Natural killer cell (primary cell): ENCODE measurements around the gene ATP8B4. TPM values are rescaled to one million over a fixed set of nuclear protein-coding genes. Genes with fewer than 3 reads are reported as not detected.

Experiments
- ATAC-seq, 3 donors: fragments of 150-1000 bp in 2 of 3; fragments of 200-7000 bp in 1 of 3; cut with Tn5 transposase; 1 replicate in 1 of 3; 2 replicates in 2 of 3; pipeline ENCODE4 v1.10.0; 2021; ENCODE audit warnings: mild to moderate bottlenecking in 2 of 3, moderate library complexity in 2 of 3
- DNase-seq, 2 donors: peaks; one replicate each; pipeline versions ENCODE4 v3.0.0 to v3.0.0-alpha.2; 2013 to 2021; ENCODE audit warnings: mixed read lengths in 1 of 2
- H3K27ac ChIP-seq: one replicate; pipeline ENCODE4 v1.5.1; 2013; ENCODE audit warnings: mild to moderate bottlenecking, low read length
- H3K27me3 ChIP-seq: one replicate; pipeline ENCODE4 v1.6.1; 2013; ENCODE audit warnings: low read length; ENCODE audit not compliant: control insufficient read depth, insufficient read depth
- H3K36me3 ChIP-seq: one replicate; pipeline ENCODE4 v1.6.1; 2013; ENCODE audit warnings: low read length; ENCODE audit not compliant: control insufficient read depth, insufficient read depth
- H3K4me1 ChIP-seq: one replicate; pipeline ENCODE4 v1.6.1; 2013; ENCODE audit warnings: low read length; ENCODE audit not compliant: control insufficient read depth, insufficient read depth
- H3K4me3 ChIP-seq: one replicate; pipeline ENCODE4 v1.5.1; 2013; ENCODE audit warnings: low read length
- H3K9me3 ChIP-seq: one replicate; pipeline ENCODE4 v1.6.1; 2013; ENCODE audit warnings: low read length; ENCODE audit not compliant: control insufficient read depth, insufficient read depth
- H3K27ac Mint-ChIP-seq, 2 donors: one replicate each; pipeline ENCODE4 v1.8.0; 2022; ENCODE audit warnings: mild to moderate bottlenecking in 2 of 2, mixed read lengths in 2 of 2, moderate library complexity in 1 of 2
- H3K27me3 Mint-ChIP-seq, 2 donors: one replicate each; pipeline ENCODE4 v1.8.0; 2022; ENCODE audit warnings: low read depth in 2 of 2, mixed read lengths in 2 of 2
- H3K36me3 Mint-ChIP-seq: one replicate; pipeline ENCODE4 v1.8.0; 2022; ENCODE audit warnings: mixed read lengths
- H3K4me1 Mint-ChIP-seq, 2 donors: one replicate each; pipeline ENCODE4 v1.8.0; 2022; ENCODE audit warnings: mixed read lengths in 2 of 2
- H3K4me3 Mint-ChIP-seq: one replicate; pipeline ENCODE4 v1.8.0; 2022; ENCODE audit warnings: mild to moderate bottlenecking, moderate library complexity, mixed read lengths
- H3K9me3 Mint-ChIP-seq, 2 donors: one replicate each; pipeline ENCODE4 v1.8.0; 2022; ENCODE audit warnings: mixed read lengths in 2 of 2
- CTCF ChIP-seq: fragments of 200-600 bp; IDR thresholded peaks from one replicate; pipeline ENCODE4 v1.8.0; 2022; ENCODE audit warnings: antibody characterized with exemption
- WGBS: methylation state at CpG from one replicate; pipeline ENCODE4 v1.1.7; 2013; ENCODE audit warnings: missing lambda C conversion rate; ENCODE audit not compliant: insufficient coverage; 5-methylcytosine and 5-hydroxymethylcytosine counted together
- intact Hi-C: fragments of 100-400 bp; cut with micrococcal nuclease; formaldehyde crosslinking; loops from one replicate; pipeline ENCODE4 v1.14.2; 2022
- total RNA-seq, 4 donors: library from RNA; stranded (reverse); fragments of 120-200 nt in 1 of 4; gene quantifications; one replicate each; pipeline versions ENCODE4 v1.2.3 to v1.2.4, GENCODE V29; 2013 to 2022

ATP8B4 gene
- total RNA-seq, 3 donors from 2014 or later (not counting 1 experiment from before 2014, with no cell fraction given), result 55.6 to 89.5 (median 75.1) TPM

DNA sequence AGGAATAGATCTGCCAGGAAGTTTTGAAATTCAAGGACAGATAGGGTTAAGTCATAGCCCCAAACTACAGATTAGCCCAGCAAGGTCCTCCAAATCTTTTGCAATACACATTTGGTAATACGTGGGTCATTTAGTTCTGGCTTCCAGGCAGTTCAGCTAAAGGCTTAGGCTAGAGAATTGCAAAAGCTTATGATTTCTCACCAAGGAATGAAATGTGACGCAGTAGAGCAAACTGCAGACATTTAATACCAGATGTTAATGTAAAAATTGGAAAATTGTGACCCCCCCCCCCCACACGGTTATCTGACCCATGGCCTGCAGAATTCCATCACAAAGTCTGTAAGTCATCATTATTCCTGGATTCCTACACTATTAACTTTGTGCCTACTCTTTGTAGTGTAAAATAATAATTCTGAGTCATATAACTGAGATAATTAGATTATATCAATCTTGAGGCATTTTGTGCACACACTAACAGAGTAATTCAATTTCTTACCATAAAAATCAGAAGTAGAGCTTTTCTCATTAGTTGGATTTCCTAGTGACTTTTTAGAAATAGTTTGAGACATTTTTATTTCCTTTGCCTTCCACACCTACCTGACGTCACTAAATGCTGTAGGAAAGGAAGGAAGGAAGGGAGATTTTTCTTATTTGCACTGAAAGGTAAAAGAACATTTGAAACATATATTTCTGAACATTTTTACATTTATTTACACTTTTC is 263.0 kb downstream of the ATP8B4 start:
- ATAC-seq (no peak), DNase-seq (no peak)
- Histone ChIP-seq H3K4me1 (no peaks in the 10 kb centered on the region), H3K4me3 (no peak overlapping the region), H3K36me3 (peaks cover 38% of the 10 kb centered on the region), H3K9me3 (no peaks in the 10 kb centered on the region), H3K27me3 (no peaks in the 10 kb centered on the region), H3K27ac (no peak overlapping the region)
- peaks cover 25% of the 10 kb centered on the region for H3K36me3 Mint-ChIP-seq
- H3K4me3 Mint-ChIP-seq, result no peak overlapping the region
- no peaks in the 10 kb centered on the region for H3K27me3 Mint-ChIP-seq
- intact Hi-C loops, result no loop called here
- WGBS, result 97% methylated on average over 2 of the region's 4 CpGs
- peak overlapping the region; percentile 7 to 52 for H3K27ac Mint-ChIP-seq
- no peak for TF ChIP-seq CTCF
- H3K4me1 Mint-ChIP-seq, result peaks cover 0 to 15% of the 10 kb centered on the region in 2 donors
- H3K9me3 Mint-ChIP-seq, result no peaks in the 10 kb centered on the region

DNA sequence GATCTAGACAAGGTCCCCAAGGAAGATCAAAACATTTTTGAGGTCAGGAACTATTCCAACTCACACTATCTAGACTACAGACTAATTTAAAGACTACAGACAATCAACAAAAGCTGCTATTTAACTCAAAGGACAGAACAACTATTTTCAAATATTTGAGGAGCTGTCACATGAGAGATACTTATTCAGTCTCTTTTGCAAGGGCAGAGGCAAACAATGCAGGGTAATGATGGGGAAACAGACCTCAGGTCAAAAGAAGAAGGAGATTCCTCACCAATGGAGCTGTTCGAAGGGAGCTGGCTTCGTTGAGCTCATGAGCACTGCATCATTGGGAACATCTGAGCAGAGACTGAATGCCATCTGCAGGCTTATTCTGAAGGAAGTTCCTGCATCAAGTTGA is 266.3 kb downstream of the ATP8B4 start:
- Mint-ChIP-seq H3K4me3 (no peak overlapping the region), H3K27ac (peak overlapping the region; percentile 12 to 27), H3K9me3 (peaks cover 0 to 3% of the 10 kb centered on the region in 2 donors), H3K36me3 (peaks cover 42% of the 10 kb centered on the region), H3K27me3 (no peaks in the 10 kb centered on the region), H3K4me1 (peaks cover 0 to 25% of the 10 kb centered on the region in 2 donors)
- DNase-seq (no peak), ATAC-seq (no peak)
- WGBS, result 88% methylated on average over 2 of the region's 2 CpGs
- H3K27ac ChIP-seq, result no peak overlapping the region
- intact Hi-C loops, result no loop called here
- H3K9me3 ChIP-seq, result no peaks in the 10 kb centered on the region
- no peaks in the 10 kb centered on the region for H3K27me3 ChIP-seq
- no peak overlapping the region for H3K4me3 ChIP-seq
- H3K4me1 ChIP-seq, result no peaks in the 10 kb centered on the region
- no peak for TF ChIP-seq CTCF
- peaks cover 16% of the 10 kb centered on the region for H3K36me3 ChIP-seq

DNA sequence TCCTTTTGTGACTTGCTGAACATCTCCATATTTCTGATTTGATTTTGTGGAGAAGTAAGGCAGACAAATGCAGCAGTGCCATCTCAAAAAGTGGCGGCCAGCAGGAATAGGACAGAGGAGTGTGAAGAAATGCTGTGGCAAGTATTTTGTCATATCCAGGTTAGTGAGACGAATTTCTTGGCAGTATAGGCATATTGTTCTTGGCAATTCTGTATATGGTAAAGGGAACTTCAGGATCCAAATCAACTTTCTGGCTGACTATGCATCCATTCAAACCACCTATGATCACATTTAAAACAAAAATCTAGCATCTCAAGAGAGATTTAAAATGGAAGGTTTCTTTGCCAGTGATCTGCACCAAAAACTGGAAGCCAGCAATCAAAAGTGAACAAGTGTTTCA is 270.2 kb downstream of the ATP8B4 start:
- H3K4me1 ChIP-seq, result no peaks in the 10 kb centered on the region
- no peak overlapping the region for H3K4me3 ChIP-seq
- Mint-ChIP-seq H3K4me3 (no peak overlapping the region), H3K4me1 (peaks cover 0 to 21% of the 10 kb centered on the region in 2 donors), H3K36me3 (peaks cover 53% of the 10 kb centered on the region), H3K27me3 (no peaks in the 10 kb centered on the region), H3K27ac (peak overlapping the region in 1 of 2 donors; percentile 30), H3K9me3 (peaks cover 0 to 3% of the 10 kb centered on the region in 2 donors)
- H3K27ac ChIP-seq, result no peak overlapping the region
- H3K36me3 ChIP-seq, result peaks cover 28% of the 10 kb centered on the region
- no peak for TF ChIP-seq CTCF
- no peak for DNase-seq
- intact Hi-C loops, result no loop called here
- no peaks in the 10 kb centered on the region for H3K9me3 ChIP-seq
- H3K27me3 ChIP-seq, result no peaks in the 10 kb centered on the region
- WGBS, result 83% methylated on average over 2 of the region's 2 CpGs
- ATAC-seq, result no peak
